LNCAP (cell line): Measurements from ENCODE around the gene DPF1.

Experiments used
- TF ChIP-seq, protein P1 (sequence below): fragments of 450-650 bp; IDR thresholded peaks from 2 replicates; pipeline ENCODE4 v1.5.1; 2017; ENCODE audit warnings: mild to moderate bottlenecking

DPF1 gene

DNA sequence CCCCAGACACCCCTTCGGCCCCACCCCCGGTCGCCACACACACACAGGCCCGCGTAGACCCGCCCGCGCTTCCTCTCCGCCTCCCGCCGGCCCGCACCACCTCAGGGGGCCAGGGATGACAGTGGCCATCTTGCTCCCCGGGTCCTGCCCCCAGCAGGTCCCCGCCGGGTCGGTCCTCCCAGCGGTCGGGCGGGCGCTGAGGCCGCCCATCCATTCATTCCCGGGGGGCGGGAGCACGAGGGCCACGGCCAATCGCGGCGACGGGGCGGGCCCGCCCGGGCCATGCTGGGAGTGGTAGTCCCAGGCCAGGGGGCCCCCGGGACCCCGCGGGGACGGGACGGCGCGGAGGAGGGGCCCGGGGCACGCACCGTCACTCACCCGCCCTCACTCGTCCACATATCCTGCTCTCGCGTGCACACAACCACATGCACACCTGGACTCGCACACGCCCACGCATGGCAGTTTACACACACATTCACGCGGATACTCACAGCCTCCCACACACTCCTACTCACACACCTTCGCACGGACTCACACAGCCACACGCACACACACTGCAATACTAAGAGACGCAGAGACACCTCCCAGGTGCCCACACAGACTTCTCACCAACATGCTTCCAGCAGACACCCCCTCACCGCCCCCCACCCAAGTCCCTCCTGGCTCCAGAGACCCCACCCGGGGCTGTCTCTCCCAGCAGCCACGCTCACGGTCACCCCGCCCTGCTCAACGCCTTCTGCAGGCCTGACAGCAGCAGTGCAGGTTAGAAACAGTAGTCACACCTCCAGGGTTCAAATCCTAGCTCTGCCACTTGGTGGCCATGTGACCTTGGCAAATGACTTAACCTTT lies at the start of gene DPF1:
Gene DPF1 (minus strand): TSS at position 209 of the 849 bp plus-strand sequence. CDS start 80 bp downstream, at position 129.
- TF ChIP-seq, protein P1, sequence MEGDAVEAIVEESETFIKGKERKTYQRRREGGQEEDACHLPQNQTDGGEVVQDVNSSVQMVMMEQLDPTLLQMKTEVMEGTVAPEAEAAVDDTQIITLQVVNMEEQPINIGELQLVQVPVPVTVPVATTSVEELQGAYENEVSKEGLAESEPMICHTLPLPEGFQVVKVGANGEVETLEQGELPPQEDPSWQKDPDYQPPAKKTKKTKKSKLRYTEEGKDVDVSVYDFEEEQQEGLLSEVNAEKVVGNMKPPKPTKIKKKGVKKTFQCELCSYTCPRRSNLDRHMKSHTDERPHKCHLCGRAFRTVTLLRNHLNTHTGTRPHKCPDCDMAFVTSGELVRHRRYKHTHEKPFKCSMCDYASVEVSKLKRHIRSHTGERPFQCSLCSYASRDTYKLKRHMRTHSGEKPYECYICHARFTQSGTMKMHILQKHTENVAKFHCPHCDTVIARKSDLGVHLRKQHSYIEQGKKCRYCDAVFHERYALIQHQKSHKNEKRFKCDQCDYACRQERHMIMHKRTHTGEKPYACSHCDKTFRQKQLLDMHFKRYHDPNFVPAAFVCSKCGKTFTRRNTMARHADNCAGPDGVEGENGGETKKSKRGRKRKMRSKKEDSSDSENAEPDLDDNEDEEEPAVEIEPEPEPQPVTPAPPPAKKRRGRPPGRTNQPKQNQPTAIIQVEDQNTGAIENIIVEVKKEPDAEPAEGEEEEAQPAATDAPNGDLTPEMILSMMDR: peak; percentile 19; the same call in 1 of the 2 replicates

DNA sequence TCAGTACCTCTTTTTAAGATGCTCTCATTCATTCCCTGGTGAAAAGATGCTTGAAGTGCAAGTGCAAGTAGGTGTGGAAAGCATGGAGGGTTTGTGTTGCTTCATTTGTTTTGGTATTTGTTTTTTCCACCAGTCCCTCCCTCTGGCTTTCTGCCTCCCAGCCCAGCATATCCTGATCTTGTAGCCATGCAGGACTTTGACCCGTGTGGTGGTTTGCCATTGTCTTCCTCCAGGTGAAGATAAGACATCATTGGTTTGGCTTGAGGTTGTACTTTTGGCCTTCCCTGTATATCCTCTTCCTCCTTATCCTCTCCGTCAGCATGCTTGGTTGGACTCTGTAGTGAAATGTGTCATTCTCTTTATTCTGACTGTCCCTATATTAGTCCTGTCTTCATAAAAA lies 49.5 kb upstream of the DPF1 start:
- TF ChIP-seq, protein P1: no peak

DNA sequence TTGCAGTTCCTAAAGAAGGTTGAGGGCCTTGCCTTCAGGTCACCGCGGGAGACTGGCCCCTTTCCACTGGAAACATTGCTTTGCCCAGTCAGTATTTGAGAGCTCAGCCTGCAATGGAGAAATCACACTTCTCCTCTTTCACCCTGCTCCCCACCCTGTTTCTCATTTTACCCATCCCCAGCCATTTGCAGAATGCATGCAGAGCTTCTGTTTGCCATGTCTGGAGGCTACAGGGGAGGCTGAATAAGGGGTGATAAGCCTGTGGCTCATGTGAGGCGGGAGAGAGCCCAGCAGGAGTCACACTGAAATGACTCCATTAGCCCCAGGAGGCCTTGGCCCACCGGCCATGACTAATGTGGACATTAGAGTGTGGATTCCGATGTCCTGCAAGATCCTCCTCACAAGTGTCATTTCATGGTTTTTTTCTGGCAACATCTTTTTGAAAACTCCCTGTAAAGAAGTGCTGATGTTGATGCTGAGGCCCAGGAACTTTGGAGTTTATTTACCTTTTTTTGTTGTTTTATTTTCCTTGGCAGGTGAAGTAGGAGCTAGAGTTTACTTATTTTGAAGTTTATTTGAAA lies 46.7 kb upstream of the DPF1 start:
- TF ChIP-seq, protein P1: no peak

DNA sequence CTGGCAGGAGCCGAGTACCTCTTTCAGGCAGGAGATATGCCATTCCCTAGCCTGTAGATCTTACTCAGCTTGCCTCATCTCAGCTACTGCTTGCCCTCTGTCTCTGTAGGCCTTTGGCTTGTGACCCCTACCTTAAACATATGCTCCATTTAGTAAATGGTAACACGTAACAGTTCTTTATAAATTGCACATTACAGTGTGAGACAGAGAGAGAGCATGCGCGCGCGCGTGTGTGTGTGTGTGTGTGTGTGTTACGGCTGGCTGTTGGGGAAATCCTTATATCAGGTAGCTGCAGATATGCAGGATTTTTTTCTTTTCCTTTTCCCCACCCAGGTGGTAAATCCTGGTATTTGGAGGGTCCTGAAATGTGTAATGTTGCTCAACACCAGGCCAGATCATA lies 44.5 kb upstream of the DPF1 start:
- TF ChIP-seq, protein P1: no peak

DNA sequence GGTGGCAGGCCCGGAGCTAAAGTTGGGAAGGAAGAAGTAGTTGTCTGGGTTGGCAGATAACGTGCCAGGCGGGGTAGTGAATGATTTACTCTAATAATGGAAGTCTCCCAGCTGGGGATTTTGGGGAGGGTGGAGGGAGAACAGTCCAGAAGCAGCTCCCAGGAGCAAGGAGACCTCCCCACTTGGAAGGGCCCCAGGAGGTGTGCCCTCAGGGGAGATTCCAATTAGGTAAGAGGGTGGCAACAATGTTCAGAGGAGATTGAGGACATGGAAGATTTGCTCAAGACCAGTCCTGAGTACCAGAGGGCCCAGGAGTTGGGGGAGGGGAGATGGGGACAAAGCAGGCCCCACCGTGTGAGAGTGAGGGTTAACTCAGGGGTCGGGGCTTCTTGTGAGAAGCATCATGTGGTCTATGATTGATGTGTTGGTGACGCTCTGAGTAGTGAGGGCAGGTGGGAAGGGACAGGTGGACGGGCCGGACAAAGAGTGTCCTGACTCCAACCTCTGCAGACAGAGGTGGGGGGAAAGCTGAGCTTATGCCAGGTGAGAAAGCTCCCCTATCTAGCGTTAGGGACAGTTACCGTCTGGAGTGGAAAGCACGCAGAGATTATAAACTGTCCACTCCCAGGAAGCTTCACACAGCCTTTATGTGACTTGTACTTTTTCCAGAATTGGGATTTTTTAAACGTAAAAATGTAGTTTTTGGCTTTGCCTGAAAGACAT lies 43.9 kb upstream of the DPF1 start:
- TF ChIP-seq, protein P1: no peak

DNA sequence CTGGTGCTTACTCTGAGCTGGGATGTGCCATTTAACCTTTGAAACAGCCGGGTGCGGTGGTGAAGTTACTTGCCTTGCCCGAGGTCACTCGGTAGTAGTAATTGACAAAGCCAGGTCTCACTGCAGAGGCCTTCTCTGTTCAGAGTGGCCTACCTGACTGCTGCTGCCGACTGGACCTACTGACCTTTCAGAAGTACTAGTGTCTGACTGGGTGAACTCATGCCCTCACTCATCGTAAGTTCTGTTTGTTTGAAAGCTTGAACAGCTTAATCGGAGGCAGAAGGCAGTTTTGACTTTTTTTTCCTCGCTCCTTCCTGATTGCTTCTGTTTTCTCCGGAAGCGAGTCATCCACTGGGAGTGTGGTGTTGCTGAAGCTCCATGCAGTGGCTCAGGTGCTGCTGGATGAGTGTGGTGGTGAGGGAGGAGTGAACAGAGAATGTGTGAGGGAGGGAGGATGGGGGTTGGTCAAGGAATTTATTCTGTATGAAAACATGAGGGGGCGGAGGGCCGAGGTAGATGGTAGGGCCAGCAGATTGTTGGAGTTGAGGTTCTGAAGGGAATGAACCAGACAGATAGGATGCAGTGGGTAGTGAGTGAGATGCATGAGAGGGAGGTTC lies 43.1 kb upstream of the DPF1 start:
- TF ChIP-seq, protein P1: no peak

DNA sequence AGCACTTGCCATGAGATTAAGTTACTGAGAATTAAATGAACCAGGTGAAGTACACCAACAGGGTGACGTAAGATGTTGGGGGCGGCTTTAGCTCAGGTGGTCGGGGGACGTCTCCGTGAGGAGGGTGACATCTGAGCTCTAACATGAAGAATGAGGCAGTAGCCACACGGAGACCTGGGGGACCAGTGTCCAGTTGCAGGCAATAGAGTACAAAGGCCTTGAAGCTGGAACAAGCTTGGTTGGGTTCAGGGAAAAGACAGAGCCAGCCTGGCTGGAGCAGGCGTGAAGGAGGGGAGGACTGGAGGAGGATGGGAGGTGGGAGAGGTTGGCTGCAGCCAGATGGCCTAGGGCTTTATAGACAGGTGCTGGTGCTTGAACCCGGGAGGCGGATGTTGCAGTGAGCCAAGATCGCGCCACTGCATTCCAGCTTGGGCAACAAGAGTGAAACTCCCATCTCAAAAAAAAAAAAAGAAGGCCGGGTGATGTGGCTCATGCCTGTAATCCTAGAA lies 42.0 kb upstream of the DPF1 start:
- TF ChIP-seq, protein P1: no peak
